ENCODE results near the gene MAPK7. TPM values are rescaled to one million over a fixed set of nuclear protein-coding genes. Genes with fewer than 3 reads are reported as not detected.

Gene MAPK7
- total and polyA plus RNA-seq, 10 of the 15 experiments (the other 5 are each of a cell fraction or from before 2014, with no cell fraction given), result 0.37 to 13.5 (median 5.6) TPM

DNA sequence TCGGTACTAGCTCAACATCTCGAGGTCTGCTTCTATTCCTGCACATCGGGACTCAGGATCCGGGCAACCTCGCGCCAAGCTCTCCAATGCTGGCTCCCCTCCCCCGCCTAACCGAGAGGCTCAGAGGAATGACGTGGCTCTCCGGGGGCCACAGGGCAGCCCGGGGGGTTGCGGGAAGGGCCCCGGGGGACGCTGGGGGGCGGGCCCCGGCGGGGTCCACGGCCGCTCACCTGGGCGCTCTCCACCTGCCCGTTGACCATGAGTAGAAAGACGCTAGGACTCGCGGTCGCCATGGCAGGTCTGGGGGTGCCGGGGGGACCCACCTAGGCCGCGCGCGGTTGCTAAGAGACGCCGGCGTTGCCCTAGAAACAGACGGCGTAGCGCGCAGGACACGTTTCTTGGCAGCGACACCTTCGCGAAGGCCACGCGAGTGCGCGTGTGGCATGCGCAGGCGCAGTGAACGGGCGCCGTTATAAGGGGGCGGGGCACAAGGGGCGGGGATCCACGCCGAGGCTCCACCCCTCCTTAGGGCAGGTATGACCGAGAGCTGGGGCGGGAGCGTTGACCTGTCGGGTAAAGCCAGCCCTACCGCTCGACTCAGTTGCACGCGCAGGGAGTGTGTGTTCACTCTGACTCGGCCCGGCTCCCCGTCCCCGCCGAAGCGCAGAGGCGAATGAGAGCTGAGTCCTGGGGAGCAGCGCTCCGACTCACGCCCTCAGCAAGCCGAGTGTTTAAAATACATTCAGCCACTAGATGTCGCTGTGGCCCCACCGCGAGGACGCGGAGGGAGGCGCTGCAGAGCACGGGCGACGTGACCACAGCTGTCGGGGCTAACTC lies 15.8 kb upstream of the MAPK7 start, which contains the start of gene B9D1:
Gene B9D1, minus strand, starts transcription at position 447 of the 837 bp plus-strand sequence. Its CDS starts 154 bp downstream, at position 293.
- in situ Hi-C loops (cut with MboI), result loop anchor here (5.0 kb wide), 1 partner anchor 85 kb away; no protein-coding TSS in a partner anchor
- TF ChIP-seq FOS (IDR thresholded peaks at IDR 0.05; ENCODE audit: borderline replicate concordance, extremely low read depth, insufficient read length), result no peak
- TF ChIP-seq REST (IDR thresholded peaks at IDR 0.05; ENCODE audit: low read depth, low read length), result no peak
- no peak for TF ChIP-seq LARP7 (IDR thresholded peaks at IDR 0.05)
- peak; percentile 96 for TF ChIP-seq RFX5 (IDR thresholded peaks at IDR 0.05; ENCODE audit: low read depth, low read length)
- TF ChIP-seq BRCA1 (IDR thresholded peaks at IDR 0.05; ENCODE audit: low read depth, low read length), result no peak
- TF ChIP-seq JUNB (IDR thresholded peaks at IDR 0.05), result no peak
- TF ChIP-seq ELK1 (IDR thresholded peaks at IDR 0.05; ENCODE audit: low read depth, low read length), result no peak; the same call in 1 of the 2 replicates
- TF ChIP-seq BCL11A (IDR thresholded peaks at IDR 0.05; ENCODE audit: low read depth, low read length), result no peak
- TF ChIP-seq, protein P1, sequence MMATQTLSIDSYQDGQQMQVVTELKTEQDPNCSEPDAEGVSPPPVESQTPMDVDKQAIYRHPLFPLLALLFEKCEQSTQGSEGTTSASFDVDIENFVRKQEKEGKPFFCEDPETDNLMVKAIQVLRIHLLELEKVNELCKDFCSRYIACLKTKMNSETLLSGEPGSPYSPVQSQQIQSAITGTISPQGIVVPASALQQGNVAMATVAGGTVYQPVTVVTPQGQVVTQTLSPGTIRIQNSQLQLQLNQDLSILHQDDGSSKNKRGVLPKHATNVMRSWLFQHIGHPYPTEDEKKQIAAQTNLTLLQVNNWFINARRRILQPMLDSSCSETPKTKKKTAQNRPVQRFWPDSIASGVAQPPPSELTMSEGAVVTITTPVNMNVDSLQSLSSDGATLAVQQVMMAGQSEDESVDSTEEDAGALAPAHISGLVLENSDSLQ (IDR thresholded peaks at IDR 0.05), result no peak
- TF ChIP-seq IRF5 (IDR thresholded peaks at IDR 0.05; ENCODE audit: borderline replicate concordance), result no peak
- no peak for TF ChIP-seq FOXK2 (IDR thresholded peaks at IDR 0.05)
- TF ChIP-seq GATAD2B (conservative IDR thresholded peaks at IDR 0.05; ENCODE audit: low read depth), result peak; percentile 57; the same call in 1 of the 2 replicates
- TF ChIP-seq, protein P2, sequence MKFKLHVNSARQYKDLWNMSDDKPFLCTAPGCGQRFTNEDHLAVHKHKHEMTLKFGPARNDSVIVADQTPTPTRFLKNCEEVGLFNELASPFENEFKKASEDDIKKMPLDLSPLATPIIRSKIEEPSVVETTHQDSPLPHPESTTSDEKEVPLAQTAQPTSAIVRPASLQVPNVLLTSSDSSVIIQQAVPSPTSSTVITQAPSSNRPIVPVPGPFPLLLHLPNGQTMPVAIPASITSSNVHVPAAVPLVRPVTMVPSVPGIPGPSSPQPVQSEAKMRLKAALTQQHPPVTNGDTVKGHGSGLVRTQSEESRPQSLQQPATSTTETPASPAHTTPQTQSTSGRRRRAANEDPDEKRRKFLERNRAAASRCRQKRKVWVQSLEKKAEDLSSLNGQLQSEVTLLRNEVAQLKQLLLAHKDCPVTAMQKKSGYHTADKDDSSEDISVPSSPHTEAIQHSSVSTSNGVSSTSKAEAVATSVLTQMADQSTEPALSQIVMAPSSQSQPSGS (IDR thresholded peaks at IDR 0.05; ENCODE audit: low read length), result no peak
- no peak for TF ChIP-seq SIX5 (IDR thresholded peaks at IDR 0.05; ENCODE audit: low read depth, low read length, severe bottlenecking)

More for the DNA sequence above, 15.8 kb upstream of the MAPK7 start, which contains the start of gene B9D1:
- no TSS peak for BruUV-seq (replicated peaks)
- Histone ChIP-seq H3K27ac (ENCODE audit: control insufficient read depth, insufficient read depth) (no peak within 1 kb of the TSS), H3K79me2 (ENCODE audit: control insufficient read depth, insufficient read depth, low read length) (no peaks in the 10 kb centered on the region), H3K36me3 (ENCODE audit: control insufficient read depth in 2 of 2, insufficient read depth in 2 of 2, low read length in 1 of 2) (no peaks in the 10 kb centered on the region), H4K20me1 (ENCODE audit: control insufficient read depth, insufficient read depth) (no peaks in the 10 kb centered on the region), H3K9ac (ENCODE audit: control insufficient read depth, insufficient read depth, low read length) (peak within 1 kb of the TSS; percentile 32), H2AFZ (ENCODE audit: control insufficient read depth, low read depth, low read length) (peak within 1 kb of the TSS; percentile 98), H3K4me1 (ENCODE audit: control insufficient read depth, insufficient read depth, low read length) (peaks cover 7% of the 10 kb centered on the region), H3K27me3 (replicated peaks in 1 of 2; ENCODE audit: control insufficient read depth in 2 of 2, insufficient read depth in 2 of 2, low read length in 1 of 2) (no peaks in the 10 kb centered on the region; a peak in 2 of 4 replicates), H3K4me3 (peak within 1 kb of the TSS; percentile 85), H3K4me2 (ENCODE audit: control insufficient read depth, insufficient read depth) (peak within 1 kb of the TSS; percentile 97), H3K9me3 (replicated peaks; ENCODE audit: control insufficient read depth, insufficient read depth, low read length) (no peaks in the 10 kb centered on the region)
- POLR2A ChIA-PET, result interaction anchor here (0.6 to 1.1 kb wide), 4 partner anchors 15 to 548 kb away, joined by 3 to 5 read pairs (median 3); partner anchors contain the start of gene MAPK7
- CTCF ChIA-PET, result interaction anchor here (0.6 to 4.6 kb wide), 37 partner anchors 8 to 1346 kb away, joined by 3 to 66 read pairs (median 4); partner anchors contain the start of gene MAPK7
- peak; percentile 95 for ATAC-seq
- peak; percentile 89 for FAIRE-seq
- DNase-seq (ENCODE audit: low read depth, low spot score), result peak; percentile 73
- intact Hi-C loops (cut with micrococcal nuclease; ENCODE audit: unreplicated experiment), result loop anchor here (1.0 to 10.0 kb wide), 5 partner anchors 85 to 404 kb away; partner anchors contain the start of gene ALDH3A2
- under 1% methylated on average over 73 of the region's 83 CpGs for WGBS (ENCODE audit: insufficient coverage, insufficient replicate concordance, low lambda C conversion rate, missing lambda C conversion rate)
- RAD21 ChIA-PET (ENCODE audit: unreplicated experiment), result interaction anchor here (0.8 to 4.4 kb wide), 15 partner anchors 8 to 405 kb away, joined by 3 to 35 read pairs (median 4); partner anchors contain the start of gene MAPK7
- SMC1A ChIA-PET (ENCODE audit: uncharacterized antibody, unreplicated experiment), result interaction anchor here (0.7 to 2.2 kb wide), 12 partner anchors 8 to 403 kb away, joined by 3 to 10 read pairs (median 3); partner anchors contain the start of gene MAPK7
